Suprapubic skin (tissue), 4 donors: ENCODE measurements around the gene UBE4B.

Experiments
- EP300 ChIP-seq: sonication (generic); formaldehyde crosslinking; IDR thresholded peaks from one replicate; pipeline ENCODE4 v1.6.1; 2017; ENCODE audit warnings: antibody characterized with exemption
- POLR2A ChIP-seq, 2 donors: fragments of 450-650 bp; IDR thresholded peaks; one replicate each; pipeline ENCODE4 v1.6.1; 2017; ENCODE audit warnings: antibody characterized with exemption in 2 of 2, mild to moderate bottlenecking in 2 of 2, moderate library complexity in 2 of 2
- POLR2AphosphoS5 ChIP-seq, 3 donors: sonication (generic); formaldehyde crosslinking; IDR thresholded peaks; one replicate each; pipeline ENCODE4 v1.6.1; 2017; ENCODE audit warnings: antibody characterized with exemption in 3 of 3
- TF ChIP-seq, protein P1 (sequence below), 2 donors: fragments of 200-600 bp in 1 of 2; fragments of 450-650 bp in 1 of 2; sonication (generic) in 1 of 2; IDR thresholded peaks; one replicate each; pipeline ENCODE4 v1.5.1; 2016 to 2019; ENCODE audit warnings: antibody characterized with exemption in 2 of 2, mild to moderate bottlenecking in 1 of 2, moderate library complexity in 1 of 2

- TF ChIP-seq POLR2A (IDR thresholded peaks at IDR 0.05): no peak
- TF ChIP-seq, protein P1, sequence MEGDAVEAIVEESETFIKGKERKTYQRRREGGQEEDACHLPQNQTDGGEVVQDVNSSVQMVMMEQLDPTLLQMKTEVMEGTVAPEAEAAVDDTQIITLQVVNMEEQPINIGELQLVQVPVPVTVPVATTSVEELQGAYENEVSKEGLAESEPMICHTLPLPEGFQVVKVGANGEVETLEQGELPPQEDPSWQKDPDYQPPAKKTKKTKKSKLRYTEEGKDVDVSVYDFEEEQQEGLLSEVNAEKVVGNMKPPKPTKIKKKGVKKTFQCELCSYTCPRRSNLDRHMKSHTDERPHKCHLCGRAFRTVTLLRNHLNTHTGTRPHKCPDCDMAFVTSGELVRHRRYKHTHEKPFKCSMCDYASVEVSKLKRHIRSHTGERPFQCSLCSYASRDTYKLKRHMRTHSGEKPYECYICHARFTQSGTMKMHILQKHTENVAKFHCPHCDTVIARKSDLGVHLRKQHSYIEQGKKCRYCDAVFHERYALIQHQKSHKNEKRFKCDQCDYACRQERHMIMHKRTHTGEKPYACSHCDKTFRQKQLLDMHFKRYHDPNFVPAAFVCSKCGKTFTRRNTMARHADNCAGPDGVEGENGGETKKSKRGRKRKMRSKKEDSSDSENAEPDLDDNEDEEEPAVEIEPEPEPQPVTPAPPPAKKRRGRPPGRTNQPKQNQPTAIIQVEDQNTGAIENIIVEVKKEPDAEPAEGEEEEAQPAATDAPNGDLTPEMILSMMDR (IDR thresholded peaks at IDR 0.05): no peak
- TF ChIP-seq EP300: no peak
- TF ChIP-seq POLR2AphosphoS5 (IDR thresholded peaks at IDR 0.05): no peak
Measured at GRCh38 chr1:10192263-10192662, 159.5 kb downstream of the UBE4B start.
